ENCODE results near the gene PDE6A. TPM values are rescaled to one million over a fixed set of nuclear protein-coding genes. Genes with fewer than 3 reads are reported as not detected.

The PDE6A gene
- total RNA-seq, 1 experiment from 2014 or later = 0.42 TPM

GRCh38 chr5:149898811-149899210 is 45.8 kb downstream of the PDE6A start:
- Mint-ChIP-seq H3K4me1 (ENCODE audit: insufficient read depth, unreplicated experiment) (peaks cover 31% of the 10 kb centered on the region), H3K4me3 (ENCODE audit: unreplicated experiment) (no peak overlapping the region), H3K36me3 (ENCODE audit: insufficient read depth, unreplicated experiment) (no peaks in the 10 kb centered on the region), H3K27ac (ENCODE audit: low read depth, unreplicated experiment) (peak overlapping the region; percentile 84), H3K9me3 (ENCODE audit: unreplicated experiment) (no peaks in the 10 kb centered on the region), H3K27me3 (ENCODE audit: insufficient read depth, unreplicated experiment) (no peaks in the 10 kb centered on the region)
- TF ChIP-seq CTCF (IDR thresholded peaks at IDR 0.05; ENCODE audit: unreplicated experiment) = no peak
- no peak for DNase-seq (ENCODE audit: unreplicated experiment)
- ChIA-PET POLR2A (interaction anchor here (0.7 to 7.2 kb wide), 5 partner anchors 37 to 263 kb away, joined by 3 to 72 read pairs (median 3); partner anchors contain the start of gene SLC26A2), CTCF (interaction anchor here (0.6 to 7.7 kb wide), 5 partner anchors 17 to 65 kb away, joined by 3 to 117 read pairs (median 4); partner anchors contain the start of gene SLC26A2)
- no TSS peak for BruUV-seq (replicated peaks)
- intact Hi-C loops (cut with micrococcal nuclease) = no loop called here

GRCh38 chr5:149895416-149896345 is 48.9 kb downstream of the PDE6A start:
- H3K27ac Mint-ChIP-seq (ENCODE audit: low read depth, unreplicated experiment) = peak overlapping the region; percentile 84
- H3K27me3 Mint-ChIP-seq (ENCODE audit: insufficient read depth, unreplicated experiment) = no peaks in the 10 kb centered on the region
- no peaks in the 10 kb centered on the region for H3K9me3 Mint-ChIP-seq (ENCODE audit: unreplicated experiment)
- H3K4me3 Mint-ChIP-seq (ENCODE audit: unreplicated experiment) = peak overlapping the region; percentile 40
- CTCF ChIA-PET = interaction anchor here (0.6 to 7.7 kb wide), 19 partner anchors 9 to 755 kb away, joined by 3 to 117 read pairs (median 4); partner anchors contain the start of gene SLC26A2
- TSS peak; percentile 89 for BruUV-seq (replicated peaks)
- DNase-seq (ENCODE audit: unreplicated experiment) = peak; percentile 87
- POLR2A ChIA-PET = interaction anchor here (0.6 to 7.2 kb wide), 30 partner anchors 9 to 262 kb away, joined by 3 to 72 read pairs (median 5); partner anchors contain the start of genes HMGXB3, SLC26A2 and TIGD6
- intact Hi-C loops (cut with micrococcal nuclease) = loop anchor here (2.0 kb wide), 1 partner anchor 43 kb away; no protein-coding TSS in a partner anchor
- no peaks in the 10 kb centered on the region for H3K36me3 Mint-ChIP-seq (ENCODE audit: insufficient read depth, unreplicated experiment)
- no peak for TF ChIP-seq CTCF (IDR thresholded peaks at IDR 0.05; ENCODE audit: unreplicated experiment)
- H3K4me1 Mint-ChIP-seq (ENCODE audit: insufficient read depth, unreplicated experiment) = peaks cover 42% of the 10 kb centered on the region

GRCh38 chr5:149894237-149894636 is 50.4 kb downstream of the PDE6A start:
- no peaks in the 10 kb centered on the region for H3K36me3 Mint-ChIP-seq (ENCODE audit: insufficient read depth, unreplicated experiment)
- H3K27me3 Mint-ChIP-seq (ENCODE audit: insufficient read depth, unreplicated experiment) = no peaks in the 10 kb centered on the region
- ChIA-PET CTCF (interaction anchor here (0.6 to 7.7 kb wide), 9 partner anchors 41 to 448 kb away, joined by 3 to 117 read pairs (median 7); partner anchors contain the start of gene SLC26A2), POLR2A (interaction anchor here (0.8 to 7.2 kb wide), 11 partner anchors 14 to 66 kb away, joined by 3 to 72 read pairs (median 7); partner anchors contain the start of gene SLC26A2)
- intact Hi-C loops (cut with micrococcal nuclease) = no loop called here
- H3K27ac Mint-ChIP-seq (ENCODE audit: low read depth, unreplicated experiment) = peak overlapping the region; percentile 84
- H3K4me1 Mint-ChIP-seq (ENCODE audit: insufficient read depth, unreplicated experiment) = peaks cover 42% of the 10 kb centered on the region
- no TSS peak for BruUV-seq (replicated peaks)
- no peak for TF ChIP-seq CTCF (IDR thresholded peaks at IDR 0.05; ENCODE audit: unreplicated experiment)
- H3K4me3 Mint-ChIP-seq (ENCODE audit: unreplicated experiment) = no peak overlapping the region
- no peaks in the 10 kb centered on the region for H3K9me3 Mint-ChIP-seq (ENCODE audit: unreplicated experiment)
- no peak for DNase-seq (ENCODE audit: unreplicated experiment)

Measured in MCF 10A (cell line).